BJ (cell line): ENCODE measurements around the gene GIPC3. TPM values are rescaled to one million over a fixed set of nuclear protein-coding genes. Genes with fewer than 3 reads are reported as not detected.

ENCODE experiments used
- CTCF ChIA-PET: fragments of 350-600 bp; formaldehyde crosslinking; extraction: SDS; loops from one replicate; lab custom pipeline; 2021; ENCODE audit warnings: antibody characterized with exemption, inconsistent platforms; lab: Yijun Ruan, JAX
- POLR2A ChIA-PET: fragments of 300-600 bp; sonication (Branson Sonifier 250); formaldehyde crosslinking; extraction: SDS; loops from one replicate; lab custom pipeline; 2021; ENCODE audit warnings: antibody characterized with exemption; lab: Charles Lee
- DNase-seq: peaks from one replicate; pipeline ENCODE4 v3.0.0-alpha.2; 2011; ENCODE audit warnings: low read depth
- H3K27me3 ChIP-seq: 2 replicates; pipeline ENCODE4 v1.6.0; 2011; ENCODE audit warnings: low read length; ENCODE audit not compliant: control insufficient read depth, insufficient read depth
- H3K36me3 ChIP-seq: 2 replicates; pipeline ENCODE4 v1.5.1; 2011; ENCODE audit warnings: low read length; ENCODE audit not compliant: control insufficient read depth, insufficient read depth
- H3K4me3 ChIP-seq: 2 replicates; pipeline ENCODE4 v1.5.1; 2011; ENCODE audit warnings: low read depth, mild to moderate bottlenecking, control low read depth, low read length
- CTCF ChIP-seq: IDR thresholded peaks from 2 replicates; pipeline ENCODE4 v1.5.1; 2011; ENCODE audit warnings: low read depth, mild to moderate bottlenecking, control low read depth, inconsistent platforms, low read length, moderate library complexity; ENCODE audit not compliant: insufficient read depth
- polyA plus RNA-seq: library from polyadenylated mRNA; depleted of rRNA; stranded (reverse); fragments of >200 nt; gene quantifications from 2 replicates; pipeline ENCODE4 v1.2.3, GENCODE V29; 2011

The GIPC3 gene
- polyA plus RNA-seq, 1 experiment = 0.63 TPM

- Histone ChIP-seq H3K27me3 (no peaks in the 10 kb centered on the region), H3K36me3 (peaks cover 15% of the 10 kb centered on the region), H3K4me3 (no peak overlapping the region)
- POLR2A ChIA-PET = no interaction called here
- TF ChIP-seq CTCF = no peak
- no peak for DNase-seq
- CTCF ChIA-PET = no interaction called here
Measured at GRCh38 chr19:3631053-3631861, 46.0 kb downstream of the GIPC3 start.

- ChIA-PET POLR2A (no interaction called here), CTCF (interaction anchor here (1.1 to 1.7 kb wide), 2 partner anchors 33 to 35 kb away, joined by 3 read pairs; no protein-coding TSS in a partner anchor)
- Histone ChIP-seq H3K4me3 (no peak overlapping the region), H3K27me3 (no peaks in the 10 kb centered on the region), H3K36me3 (peaks cover 19% of the 10 kb centered on the region)
- TF ChIP-seq CTCF = no peak
- DNase-seq = no peak
Measured at GRCh38 chr19:3632098-3632497, 46.8 kb downstream of the GIPC3 start.

- H3K4me3 ChIP-seq = no peak overlapping the region
- TF ChIP-seq CTCF = no peak
- no peak for DNase-seq
- H3K27me3 ChIP-seq = no peaks in the 10 kb centered on the region
- CTCF ChIA-PET = interaction anchor here (1.1 to 1.7 kb wide), 3 partner anchors 12 to 34 kb away, joined by 3 to 4 read pairs (median 3); no protein-coding TSS in a partner anchor
- H3K36me3 ChIP-seq = peaks cover 21% of the 10 kb centered on the region
- POLR2A ChIA-PET = no interaction called here
Measured at GRCh38 chr19:3632739-3633558, 47.7 kb downstream of the GIPC3 start.

GRCh38 chr19:3633559-3633988, 48.3 kb downstream of the GIPC3 start:
- peaks cover 25% of the 10 kb centered on the region for H3K36me3 ChIP-seq
- no peak for TF ChIP-seq CTCF
- no peaks in the 10 kb centered on the region for H3K27me3 ChIP-seq
- ChIA-PET CTCF (interaction anchor here (1.4 to 1.7 kb wide), 2 partner anchors 13 to 31 kb away, joined by 3 to 4 read pairs; no protein-coding TSS in a partner anchor), POLR2A (no interaction called here)
- no peak for DNase-seq
- H3K4me3 ChIP-seq = no peak overlapping the region

- CTCF ChIA-PET = no interaction called here
- Histone ChIP-seq H3K36me3 (peaks cover 30% of the 10 kb centered on the region), H3K4me3 (no peak overlapping the region), H3K27me3 (no peaks in the 10 kb centered on the region)
- DNase-seq = no peak
- POLR2A ChIA-PET = no interaction called here
- TF ChIP-seq CTCF = no peak
Measured at GRCh38 chr19:3634496-3635045, 49.3 kb downstream of the GIPC3 start.
